WTC11 (cell line): ENCODE results near the gene CAB39.

ENCODE experiments used
- CREM ChIP-seq: sonication (generic); formaldehyde crosslinking; IDR thresholded peaks from 2 replicates; pipeline ENCODE4 v1.8.1; 2022; ENCODE audit warnings: mild to moderate bottlenecking, missing genetic modification reagents, moderate library complexity
- NFYB ChIP-seq: sonication (generic); formaldehyde crosslinking; conservative IDR thresholded peaks from 2 replicates; pipeline ENCODE4 v1.8.0; 2022; ENCODE audit warnings: low read depth, missing genetic modification reagents
- TF ChIP-seq, protein P1 (sequence below): fragments of 200-600 bp; IDR thresholded peaks from 2 replicates; pipeline ENCODE4 v1.8.0; 2022; ENCODE audit warnings: antibody characterized with exemption
- TF ChIP-seq, protein P2 (sequence below): sonication (generic); formaldehyde crosslinking; IDR thresholded peaks from 2 replicates; pipeline ENCODE4 v1.8.1; 2022; ENCODE audit warnings: mild to moderate bottlenecking, missing genetic modification reagents, moderate library complexity, borderline replicate concordance

DNA sequence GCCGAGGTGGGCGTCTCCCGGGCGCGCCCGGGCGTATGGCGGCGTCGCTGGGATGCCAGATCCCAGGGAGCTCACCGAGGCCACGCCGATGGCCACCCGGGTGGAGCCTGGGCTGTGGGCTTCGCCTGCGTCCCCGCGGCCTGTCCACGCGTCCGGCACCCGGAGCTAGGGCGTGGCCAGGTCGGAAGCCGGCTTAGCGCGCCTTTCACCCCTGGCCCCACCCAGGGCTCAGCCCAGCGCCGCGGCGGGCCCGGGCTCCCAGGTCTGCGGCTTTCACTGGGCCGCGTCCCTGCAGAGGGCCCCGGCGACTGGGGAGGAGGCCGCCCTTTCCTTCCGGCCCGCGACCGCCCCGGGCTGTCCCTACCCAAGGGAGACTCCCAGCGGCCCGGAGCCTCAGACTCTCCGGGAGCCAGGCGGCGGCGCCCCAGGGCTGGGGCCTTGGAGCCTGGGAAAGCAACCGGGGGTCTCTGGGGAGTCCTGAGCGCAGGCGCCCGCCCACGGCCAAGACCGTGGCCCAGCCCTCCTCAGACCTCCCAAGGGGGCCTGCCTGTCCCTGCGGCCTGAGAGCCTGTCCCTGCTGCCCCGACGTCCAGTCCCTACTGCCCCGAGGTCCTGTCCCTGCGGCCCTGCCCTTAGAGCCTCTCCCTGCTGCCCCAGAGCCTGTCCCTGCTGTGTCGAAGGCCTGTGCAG lies 115.8 kb downstream of the CAB39 start:
- no peak for TF ChIP-seq NFYB (CRISPR knock-in tag)
- TF ChIP-seq, protein P1, sequence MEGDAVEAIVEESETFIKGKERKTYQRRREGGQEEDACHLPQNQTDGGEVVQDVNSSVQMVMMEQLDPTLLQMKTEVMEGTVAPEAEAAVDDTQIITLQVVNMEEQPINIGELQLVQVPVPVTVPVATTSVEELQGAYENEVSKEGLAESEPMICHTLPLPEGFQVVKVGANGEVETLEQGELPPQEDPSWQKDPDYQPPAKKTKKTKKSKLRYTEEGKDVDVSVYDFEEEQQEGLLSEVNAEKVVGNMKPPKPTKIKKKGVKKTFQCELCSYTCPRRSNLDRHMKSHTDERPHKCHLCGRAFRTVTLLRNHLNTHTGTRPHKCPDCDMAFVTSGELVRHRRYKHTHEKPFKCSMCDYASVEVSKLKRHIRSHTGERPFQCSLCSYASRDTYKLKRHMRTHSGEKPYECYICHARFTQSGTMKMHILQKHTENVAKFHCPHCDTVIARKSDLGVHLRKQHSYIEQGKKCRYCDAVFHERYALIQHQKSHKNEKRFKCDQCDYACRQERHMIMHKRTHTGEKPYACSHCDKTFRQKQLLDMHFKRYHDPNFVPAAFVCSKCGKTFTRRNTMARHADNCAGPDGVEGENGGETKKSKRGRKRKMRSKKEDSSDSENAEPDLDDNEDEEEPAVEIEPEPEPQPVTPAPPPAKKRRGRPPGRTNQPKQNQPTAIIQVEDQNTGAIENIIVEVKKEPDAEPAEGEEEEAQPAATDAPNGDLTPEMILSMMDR = no peak
- TF ChIP-seq, protein P2, sequence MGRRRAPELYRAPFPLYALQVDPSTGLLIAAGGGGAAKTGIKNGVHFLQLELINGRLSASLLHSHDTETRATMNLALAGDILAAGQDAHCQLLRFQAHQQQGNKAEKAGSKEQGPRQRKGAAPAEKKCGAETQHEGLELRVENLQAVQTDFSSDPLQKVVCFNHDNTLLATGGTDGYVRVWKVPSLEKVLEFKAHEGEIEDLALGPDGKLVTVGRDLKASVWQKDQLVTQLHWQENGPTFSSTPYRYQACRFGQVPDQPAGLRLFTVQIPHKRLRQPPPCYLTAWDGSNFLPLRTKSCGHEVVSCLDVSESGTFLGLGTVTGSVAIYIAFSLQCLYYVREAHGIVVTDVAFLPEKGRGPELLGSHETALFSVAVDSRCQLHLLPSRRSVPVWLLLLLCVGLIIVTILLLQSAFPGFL = no peak
- TF ChIP-seq CREM (CRISPR knock-in tag) = no peak
